Fibroblast of pulmonary artery (primary cell): ENCODE measurements around the gene VSIR.
A peak's percentile ranks its signal among the peaks of the same experiment; 100 is the strongest.

Experiments
- DNase-seq: peaks from one replicate; pipeline ENCODE4 v3.0.0-alpha.2; 2010; ENCODE audit warnings: low read depth
- H3K4me3 ChIP-seq: replicated peaks from 2 replicates; pipeline ENCODE4 v1.5.1; 2011; ENCODE audit warnings: low read depth, mild to moderate bottlenecking, control low read depth, low read length, moderate library complexity
- TF ChIP-seq, protein P1 (sequence below): IDR thresholded peaks from 2 replicates; pipeline ENCODE4 v1.5.1; 2011; ENCODE audit warnings: mild to moderate bottlenecking, control low read depth, low read length, inconsistent platforms; ENCODE audit errors: missing control alignments

VSIR gene

DNA sequence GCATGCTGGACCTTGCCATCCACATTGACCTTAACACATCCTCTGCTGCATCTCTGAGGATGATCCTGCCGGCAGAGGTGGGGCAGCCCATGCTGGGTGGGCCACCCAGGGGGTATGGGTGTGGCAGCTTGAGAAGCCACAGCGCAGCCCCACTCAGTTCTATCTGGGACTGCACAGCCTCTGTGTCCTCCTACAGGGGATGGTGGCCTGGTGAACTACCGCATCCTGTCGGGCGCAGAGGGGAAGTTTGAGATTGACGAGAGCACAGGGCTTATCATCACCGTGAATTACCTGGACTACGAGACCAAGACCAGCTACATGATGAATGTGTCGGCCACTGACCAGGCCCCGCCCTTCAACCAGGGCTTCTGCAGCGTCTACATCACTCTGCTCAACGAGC lies 41.5 kb downstream of the VSIR start:
- no peak overlapping the region for H3K4me3 ChIP-seq
- DNase-seq, result no peak
- TF ChIP-seq, protein P1, sequence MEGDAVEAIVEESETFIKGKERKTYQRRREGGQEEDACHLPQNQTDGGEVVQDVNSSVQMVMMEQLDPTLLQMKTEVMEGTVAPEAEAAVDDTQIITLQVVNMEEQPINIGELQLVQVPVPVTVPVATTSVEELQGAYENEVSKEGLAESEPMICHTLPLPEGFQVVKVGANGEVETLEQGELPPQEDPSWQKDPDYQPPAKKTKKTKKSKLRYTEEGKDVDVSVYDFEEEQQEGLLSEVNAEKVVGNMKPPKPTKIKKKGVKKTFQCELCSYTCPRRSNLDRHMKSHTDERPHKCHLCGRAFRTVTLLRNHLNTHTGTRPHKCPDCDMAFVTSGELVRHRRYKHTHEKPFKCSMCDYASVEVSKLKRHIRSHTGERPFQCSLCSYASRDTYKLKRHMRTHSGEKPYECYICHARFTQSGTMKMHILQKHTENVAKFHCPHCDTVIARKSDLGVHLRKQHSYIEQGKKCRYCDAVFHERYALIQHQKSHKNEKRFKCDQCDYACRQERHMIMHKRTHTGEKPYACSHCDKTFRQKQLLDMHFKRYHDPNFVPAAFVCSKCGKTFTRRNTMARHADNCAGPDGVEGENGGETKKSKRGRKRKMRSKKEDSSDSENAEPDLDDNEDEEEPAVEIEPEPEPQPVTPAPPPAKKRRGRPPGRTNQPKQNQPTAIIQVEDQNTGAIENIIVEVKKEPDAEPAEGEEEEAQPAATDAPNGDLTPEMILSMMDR, result no peak

DNA sequence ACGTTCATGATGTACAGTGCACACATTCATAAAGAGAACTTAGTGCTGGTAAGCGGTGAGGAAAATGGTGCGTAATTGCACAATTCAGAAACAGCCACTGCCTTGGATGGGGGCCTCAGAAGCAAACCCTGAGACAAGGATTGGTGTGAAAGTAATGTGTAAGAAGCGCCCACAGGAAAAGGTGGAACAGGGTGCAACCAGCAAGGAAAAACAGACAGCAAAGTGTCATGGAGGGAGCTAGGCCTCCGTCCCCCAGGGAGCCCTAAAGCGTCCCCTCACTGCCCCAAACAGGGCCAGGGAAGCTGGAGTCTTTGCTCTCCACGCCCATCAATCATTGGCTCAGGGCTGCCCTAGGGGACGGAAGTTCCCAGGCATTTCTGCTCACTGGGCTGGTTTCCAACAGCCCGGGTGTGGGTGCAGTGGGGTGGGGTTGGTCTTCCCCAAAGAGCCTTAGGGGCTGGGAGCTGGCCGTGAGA lies 44.1 kb downstream of the VSIR start:
- TF ChIP-seq, protein P1, result no peak
- no peak for DNase-seq
- no peak overlapping the region for H3K4me3 ChIP-seq

DNA sequence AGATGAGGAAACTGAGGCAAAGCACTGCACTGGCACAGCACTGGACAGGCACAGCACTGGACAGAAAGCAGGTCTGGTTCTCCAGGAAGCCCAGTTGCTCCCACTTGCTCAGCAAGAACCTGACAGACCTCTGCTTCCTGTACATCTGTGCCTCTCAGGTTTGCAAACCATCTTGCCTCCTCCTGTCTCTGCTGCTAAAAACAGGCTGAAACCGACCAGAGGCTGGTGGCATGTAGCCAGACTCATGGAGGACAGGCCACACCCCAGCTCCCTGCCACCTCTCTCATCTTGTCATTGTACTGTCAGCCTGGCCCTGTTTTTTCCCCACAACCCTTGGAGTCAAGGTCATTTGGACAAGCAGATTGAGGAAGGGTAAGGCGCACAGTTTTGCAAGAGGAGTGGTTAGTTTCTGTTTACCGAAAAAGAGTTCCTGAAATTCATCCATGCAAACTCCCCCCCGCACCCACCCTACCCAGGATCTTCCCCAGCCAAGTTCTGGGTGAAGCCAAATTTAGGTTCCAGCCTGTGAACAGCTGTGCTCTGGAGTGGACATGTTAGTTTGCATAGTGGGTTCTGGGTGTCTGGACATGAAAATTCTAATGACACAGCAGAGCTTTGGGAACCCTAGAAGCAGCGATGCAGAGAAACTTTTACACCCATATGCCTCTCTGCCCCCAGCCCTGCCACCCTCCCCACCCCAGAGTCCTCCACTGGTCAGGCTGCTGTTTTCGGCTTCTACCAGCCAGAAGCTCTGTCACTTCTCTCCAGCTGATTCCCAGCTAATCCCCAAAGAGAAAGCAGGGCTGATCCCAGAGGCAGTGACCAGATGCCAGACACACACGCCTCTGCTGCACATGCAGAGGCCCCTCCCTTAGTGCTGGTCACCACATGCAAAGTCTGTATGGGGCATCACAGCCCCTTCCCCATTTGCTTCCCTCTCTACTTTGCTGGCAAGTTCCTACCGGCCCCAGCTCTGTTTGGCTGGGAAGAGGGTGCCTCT lies 45.3 kb downstream of the VSIR start:
- TF ChIP-seq, protein P1, result no peak
- no peak overlapping the region for H3K4me3 ChIP-seq
- peak; percentile 20 for DNase-seq

DNA sequence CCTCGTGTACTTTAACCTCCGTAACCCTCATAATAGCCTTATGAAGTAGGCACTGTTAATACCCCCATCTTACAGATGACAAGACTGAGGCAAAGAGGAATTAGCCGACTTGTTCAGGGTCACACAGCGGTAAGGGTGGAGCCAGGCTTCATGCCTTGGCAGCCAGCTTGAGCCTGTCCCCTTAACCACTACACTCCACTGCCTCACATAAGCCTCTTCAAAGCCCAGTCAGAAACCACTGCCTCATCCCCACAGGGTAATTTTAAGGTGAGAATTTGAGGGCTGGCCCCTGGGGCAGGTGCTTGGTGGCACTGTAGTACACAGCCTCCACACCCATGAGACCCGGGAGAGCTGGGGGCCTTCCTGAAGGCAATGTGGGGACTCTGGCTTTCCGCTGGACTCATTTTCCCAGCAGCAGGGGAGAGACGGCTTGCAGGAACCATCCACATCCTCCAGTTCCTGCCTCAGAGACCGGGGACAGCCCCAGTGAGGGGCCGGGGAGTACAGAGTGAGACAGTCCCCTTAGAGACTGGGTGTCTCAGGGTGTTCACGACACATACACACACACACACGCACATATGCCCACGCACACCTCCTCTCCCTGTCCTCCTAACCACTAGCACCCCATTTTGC lies 46.1 kb downstream of the VSIR start:
- no peak for DNase-seq
- TF ChIP-seq, protein P1, result no peak
- H3K4me3 ChIP-seq, result no peak overlapping the region

DNA sequence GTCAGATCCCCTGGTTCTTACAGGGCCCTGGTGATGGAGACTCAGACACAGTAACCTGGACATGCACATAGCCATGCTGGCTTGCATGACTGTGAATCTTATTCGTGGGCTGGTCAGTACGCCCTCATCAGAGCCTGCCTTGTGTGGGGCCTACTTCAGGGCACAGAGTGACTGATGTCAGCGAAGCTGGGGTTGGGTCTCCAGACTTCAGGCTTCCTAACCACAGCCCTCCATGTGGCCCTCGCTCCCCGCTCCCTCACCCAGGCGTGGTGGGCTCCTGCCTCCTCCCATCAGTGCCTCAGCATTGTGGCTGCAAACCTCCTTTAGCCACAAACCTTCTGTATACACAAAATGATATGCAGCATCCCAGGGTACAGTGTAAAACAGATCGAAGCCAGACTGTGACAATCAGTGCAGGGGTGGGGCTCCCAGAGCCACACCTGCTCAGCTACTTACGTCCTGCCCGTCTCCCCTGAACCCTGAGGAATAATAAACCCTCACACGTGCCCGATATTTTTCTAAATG lies 46.7 kb downstream of the VSIR start:
- no peak overlapping the region for H3K4me3 ChIP-seq
- TF ChIP-seq, protein P1, result no peak
- DNase-seq, result no peak

DNA sequence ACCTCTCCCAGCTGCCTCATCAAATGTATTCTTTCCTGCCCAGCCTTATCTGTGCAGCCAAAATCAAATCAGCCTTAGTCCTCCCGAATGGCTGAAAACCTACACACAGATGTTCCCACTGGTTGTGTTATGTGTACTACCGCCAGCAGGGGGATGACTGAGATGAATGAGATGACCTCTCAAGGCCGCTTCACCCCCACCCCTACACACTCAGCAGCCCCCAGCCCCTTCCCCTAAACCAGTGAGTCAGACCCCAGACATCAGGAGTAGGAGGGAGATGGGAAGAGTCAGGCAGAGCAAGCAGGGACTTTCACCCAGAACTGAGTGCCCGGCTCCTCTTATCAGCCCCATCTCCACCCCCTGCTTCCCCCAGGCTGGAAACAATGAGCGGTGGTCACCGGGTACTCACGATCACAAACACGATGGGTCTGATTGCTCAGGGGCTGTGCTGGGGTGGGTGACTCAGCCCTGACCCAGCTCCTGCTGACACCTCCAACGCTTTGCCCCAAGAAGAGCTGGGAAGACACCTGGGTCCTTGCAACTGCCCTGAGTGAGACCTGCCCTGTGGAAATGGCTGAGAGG lies 47.2 kb downstream of the VSIR start:
- no peak overlapping the region for H3K4me3 ChIP-seq
- peak; percentile 48 for DNase-seq
- TF ChIP-seq, protein P1, result peak; percentile 52
